ENCODE results near the gene LPIN2. TPM values are rescaled to one million over a fixed set of nuclear protein-coding genes. Genes with fewer than 3 reads are reported as not detected.

Gene LPIN2
- total and polyA plus RNA-seq, 2 of the 4 experiments (the other 2 are of a cell fraction) = 16.2 to 21.9 TPM

GRCh38 chr18:3048820-3049349, 35.9 kb upstream of the LPIN2 start:
- Histone ChIP-seq H3K9me3 (ENCODE audit: control insufficient read depth, insufficient read depth, low read length) (peaks cover 4% of the 10 kb centered on the region; the same call in 1 of the 2 replicates), H3K18ac (ENCODE audit: low read depth, low read length) (no peak overlapping the region), H2AK9ac (replicated peaks; ENCODE audit: low read depth, low read length, poor library complexity) (no peak overlapping the region), H2BK20ac (ENCODE audit: low read depth, low read length) (no peak overlapping the region), H3K27me3 (ENCODE audit: control insufficient read depth, insufficient read depth, low read length) (no peaks in the 10 kb centered on the region), H3K4me3 (ENCODE audit: insufficient read depth, low read depth, low read length) (no peak overlapping the region), H4K20me1 (ENCODE audit: insufficient read depth, low read length) (no peaks in the 10 kb centered on the region), H2BK15ac (ENCODE audit: low read depth, low read length) (no peak overlapping the region), H3K4me2 (ENCODE audit: low read depth, low read length) (no peak overlapping the region), H3K36me3 (ENCODE audit: control insufficient read depth, insufficient read depth, low read length) (no peaks in the 10 kb centered on the region), H3K14ac (replicated peaks; ENCODE audit: low read depth, low read length) (no peak overlapping the region), H3K9ac (ENCODE audit: low read depth, low read length) (no peak overlapping the region), H3K4me1 (ENCODE audit: control insufficient read depth, insufficient read depth, low read length) (peaks cover 6% of the 10 kb centered on the region), H3K4ac (ENCODE audit: low read depth, low read length) (no peak overlapping the region), H3K79me1 (ENCODE audit: low read depth in 1 of 2, low read length in 2 of 2) (no peaks in the 10 kb centered on the region), H3K56ac (ENCODE audit: extremely low read depth, insufficient read depth, low read length) (no peak overlapping the region), H3K23ac (ENCODE audit: low read depth, low read length) (no peak overlapping the region), H3K9me1 (ENCODE audit: insufficient read depth, low read length) (peaks cover 3% of the 10 kb centered on the region; the same call in 1 of the 2 replicates), H2AFZ (replicated peaks; ENCODE audit: low read length, poor library complexity) (no peak overlapping the region), H4K5ac (ENCODE audit: low read depth, low read length) (no peak overlapping the region), H2AK5ac (ENCODE audit: low read depth, low read length) (no peak overlapping the region), H4K91ac (ENCODE audit: insufficient read depth, low read depth, low read length) (no peak overlapping the region), H2BK120ac (ENCODE audit: low read depth, low read length) (no peak overlapping the region), H3K27ac (ENCODE audit: insufficient read depth, low read length) (no peak overlapping the region), H4K8ac (ENCODE audit: low read depth in 2 of 2, low read length in 2 of 2) (no peak overlapping the region), H2BK5ac (ENCODE audit: low read depth, low read length, poor library complexity, severe bottlenecking) (no peak overlapping the region)
- in situ Hi-C loops (cut with MboI; ENCODE audit: low sequenced_read_pairs) = no loop called here
- POLR2A ChIA-PET (ENCODE audit: unreplicated experiment) = interaction anchor here (0.6 kb wide), 1 partner anchor 16 kb away, joined by 5 read pairs; no protein-coding TSS in a partner anchor
- CTCF ChIA-PET = no interaction called here
- no peak for TF ChIP-seq NFE2L2 (IDR thresholded peaks at IDR 0.05; ENCODE audit: low read depth, low read length)
- no peak for TF ChIP-seq ELK1 (IDR thresholded peaks at IDR 0.05; ENCODE audit: borderline replicate concordance, low read depth, low read length)
- no peak for TF ChIP-seq RAD21 (IDR thresholded peaks at IDR 0.05; ENCODE audit: low read length)
- TF ChIP-seq CTCF (conservative IDR thresholded peaks at IDR 0.05; ENCODE audit: low read depth, low read length) = no peak
- TF ChIP-seq POLR2A (IDR thresholded peaks at IDR 0.05; ENCODE audit: low read depth, low read length) = no peak
- no peak for TF ChIP-seq CEBPB (IDR thresholded peaks at IDR 0.05; ENCODE audit: low read depth, low read length)
- DNase-seq = no peak
- no CpG with 5 or more reads among the region's 3 CpGs for WGBS, 2 experiments (ENCODE audit: extremely low coverage in 2 of 2, insufficient read length in 1 of 2)
- intact Hi-C loops (cut with micrococcal nuclease) = no loop called here
- ATAC-seq (ENCODE audit: low read depth) = no peak
- no TSS peak for BruUV-seq (replicated peaks)
- dilution Hi-C loops (cut with HindIII; ENCODE audit: low sequenced_read_pairs, unreplicated experiment) = no loop called here

Data from IMR-90 (cell line).